Smooth muscle cell of the brain vasculature (primary cell): Measurements from ENCODE around the gene APOBEC3A.
"Not testable (repeated sequence)": the region's sequence is repeated elsewhere in the genome, so short reads cannot be mapped to it uniquely, and the experiment has no call there.

Experiments
- DNase-seq: peaks from one replicate; pipeline ENCODE4 v3.0.0-alpha.2; 2012; ENCODE audit warnings: low read depth, low spot score

APOBEC3A gene

GRCh38 chr22:38981005-38981991 is 23.9 kb downstream of the APOBEC3A start:
- no peak for DNase-seq

- DNase-seq = peak; percentile 57
These were observed 24.9 kb downstream of the APOBEC3A start, which contains the start of gene APOBEC3B for GRCh38 chr22:38981992-38982927. Gene APOBEC3B, plus strand, starts transcription at chr22:38982347. Its CDS starts 107 bp downstream, at chr22:38982454.

DNA sequence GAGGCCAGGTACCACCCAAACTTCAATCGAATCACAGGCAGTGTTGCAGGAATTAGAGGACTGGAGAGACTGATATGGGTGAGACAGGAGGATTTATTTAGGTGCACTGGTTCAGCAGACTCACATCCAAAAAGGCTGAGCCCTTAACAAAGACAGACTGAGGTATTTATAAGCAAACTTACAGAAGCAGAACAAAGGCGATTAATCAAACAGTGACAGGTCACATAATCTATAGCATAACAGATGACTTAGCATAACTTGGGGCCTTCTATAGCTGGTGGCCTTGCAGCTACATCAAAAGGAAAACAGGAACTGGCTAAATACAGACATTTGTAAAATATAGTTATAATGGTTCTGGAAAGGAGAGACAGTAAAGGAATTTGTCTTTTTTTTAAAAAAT is 26.8 kb downstream of the APOBEC3A start:
- no peak for DNase-seq

GRCh38 chr22:38984784-38985757 is 27.7 kb downstream of the APOBEC3A start:
- not testable (repeated sequence) for DNase-seq

DNA sequence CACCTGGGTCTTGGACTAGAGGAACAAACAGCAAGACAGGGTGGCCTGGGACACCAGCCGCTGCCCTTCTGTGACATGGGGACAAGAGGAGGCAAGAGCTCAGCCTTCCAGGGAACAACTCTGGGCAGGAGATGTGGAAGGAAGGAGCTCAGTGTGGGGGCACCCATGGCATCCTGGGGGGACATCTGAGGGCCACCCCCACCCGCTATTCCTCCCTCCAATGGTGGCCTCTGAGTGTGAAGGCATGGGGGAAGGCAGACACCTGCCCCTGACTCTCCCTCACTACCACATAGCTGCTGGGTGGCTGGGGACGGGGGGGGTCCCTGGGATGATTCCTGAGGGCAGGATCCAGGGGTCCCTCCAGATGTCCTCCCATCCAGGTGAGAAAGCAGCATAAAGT is 29.2 kb downstream of the APOBEC3A start:
- DNase-seq = no peak

- no peak for DNase-seq
These were observed 29.9 kb downstream of the APOBEC3A start for GRCh38 chr22:38987171-38987895.

GRCh38 chr22:38989466-38989865 is 32.1 kb downstream of the APOBEC3A start:
- DNase-seq = no peak

GRCh38 chr22:38992871-38993371 is 35.5 kb downstream of the APOBEC3A start:
- not testable (repeated sequence) for DNase-seq

GRCh38 chr22:38996105-38996504 is 38.7 kb downstream of the APOBEC3A start:
- no peak for DNase-seq

GRCh38 chr22:38997518-38997917 is 40.1 kb downstream of the APOBEC3A start:
- DNase-seq = no peak

DNA sequence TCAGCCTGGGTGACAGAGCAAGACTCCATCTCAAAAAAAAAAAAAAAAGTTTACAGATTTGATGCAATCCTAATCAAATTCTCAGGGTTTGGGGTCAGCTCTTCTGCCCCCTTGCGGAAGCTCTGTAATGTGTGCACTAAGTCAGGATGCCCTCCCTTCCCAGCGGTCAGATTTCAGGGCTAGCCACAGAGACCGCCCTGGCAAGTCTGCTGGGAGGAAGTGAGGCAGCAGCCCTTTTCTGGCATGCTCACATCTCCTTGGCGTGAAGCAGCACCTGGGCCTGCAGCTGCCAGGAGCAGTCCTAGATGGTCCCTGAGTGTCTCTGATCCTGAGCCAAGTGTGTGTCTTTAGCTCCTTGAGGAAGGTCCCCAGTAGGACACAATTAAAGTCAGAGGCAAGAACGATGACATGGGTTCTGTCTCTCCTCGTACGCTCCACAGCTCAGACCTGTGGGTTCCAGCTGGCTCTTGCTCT is 45.8 kb downstream of the APOBEC3A start:
- DNase-seq = peak; percentile 69

- no peak for DNase-seq
These were observed 49.8 kb downstream of the APOBEC3A start for GRCh38 chr22:39007177-39007576.

DNA sequence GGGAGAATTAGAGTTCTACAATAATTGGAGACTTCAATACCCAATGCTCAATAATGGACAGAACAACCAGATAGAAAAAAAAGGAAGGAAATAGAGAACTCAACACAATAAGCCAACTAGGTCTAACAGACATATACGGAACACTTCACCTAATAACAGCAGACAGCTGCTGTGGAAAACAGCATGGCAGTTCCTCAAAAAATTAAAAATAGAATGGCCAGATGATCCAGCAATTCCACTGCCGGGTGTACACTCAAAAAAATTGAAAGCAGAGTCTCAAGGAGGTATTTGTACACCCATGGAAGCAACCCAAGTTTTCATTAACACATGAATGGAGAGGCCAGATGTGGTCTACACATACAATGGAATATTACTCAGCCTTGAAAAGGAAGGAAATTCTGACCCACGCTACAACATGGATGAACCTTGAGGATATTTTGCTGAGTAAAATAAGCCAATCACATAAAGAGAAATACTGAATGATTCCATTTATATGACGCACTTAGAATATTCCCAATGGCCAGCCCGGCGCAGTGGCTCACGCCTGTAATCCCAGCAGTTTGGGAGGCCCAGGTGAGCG is 51.0 kb downstream of the APOBEC3A start:
- DNase-seq = not testable (repeated sequence)

GRCh38 chr22:39010946-39011345 is 53.5 kb downstream of the APOBEC3A start:
- no peak for DNase-seq
